ENCODE results near the gene HIRA. TPM values are rescaled to one million over a fixed set of nuclear protein-coding genes. Genes with fewer than 3 reads are reported as not detected.

HIRA gene
- total RNA-seq, 1 donor from 2014 or later = 36.2 TPM

DNA sequence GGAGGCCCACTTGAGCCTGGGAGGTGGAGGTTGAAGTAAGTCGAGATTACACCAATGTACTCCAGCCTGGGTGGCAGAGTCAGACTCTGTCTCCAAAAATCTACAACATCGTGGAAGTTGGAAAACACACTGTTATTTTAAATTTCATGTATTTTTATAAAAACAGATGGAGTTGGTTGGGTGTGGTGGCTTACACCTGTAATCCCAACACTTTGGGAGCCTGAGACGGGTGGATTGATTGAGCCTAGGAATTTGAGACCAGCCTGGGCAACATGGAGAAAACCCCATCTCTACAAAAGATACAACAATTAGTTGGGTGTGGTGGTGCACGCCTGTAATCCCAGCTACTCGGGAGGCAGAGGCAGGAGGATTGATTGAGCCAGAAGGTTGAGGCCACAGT, 88.1 kb downstream of the HIRA start:
- no peaks in the 10 kb centered on the region for H3K4me1 ChIP-seq
- H3K36me3 ChIP-seq = peaks cover 27 to 78% of the 10 kb centered on the region in 2 donors
- no peak overlapping the region for H3K27ac ChIP-seq
- H3K9me3 ChIP-seq = peaks cover 4 to 8% of the 10 kb centered on the region in 2 donors
- no peak overlapping the region for H3K4me3 ChIP-seq
- no peaks in the 10 kb centered on the region for H3K27me3 ChIP-seq
- no peak for DNase-seq (ENCODE audit: low spot score in 2 of 2)
- intact Hi-C loops (cut with DNase I) = no loop called here
- TF ChIP-seq, protein P1, sequence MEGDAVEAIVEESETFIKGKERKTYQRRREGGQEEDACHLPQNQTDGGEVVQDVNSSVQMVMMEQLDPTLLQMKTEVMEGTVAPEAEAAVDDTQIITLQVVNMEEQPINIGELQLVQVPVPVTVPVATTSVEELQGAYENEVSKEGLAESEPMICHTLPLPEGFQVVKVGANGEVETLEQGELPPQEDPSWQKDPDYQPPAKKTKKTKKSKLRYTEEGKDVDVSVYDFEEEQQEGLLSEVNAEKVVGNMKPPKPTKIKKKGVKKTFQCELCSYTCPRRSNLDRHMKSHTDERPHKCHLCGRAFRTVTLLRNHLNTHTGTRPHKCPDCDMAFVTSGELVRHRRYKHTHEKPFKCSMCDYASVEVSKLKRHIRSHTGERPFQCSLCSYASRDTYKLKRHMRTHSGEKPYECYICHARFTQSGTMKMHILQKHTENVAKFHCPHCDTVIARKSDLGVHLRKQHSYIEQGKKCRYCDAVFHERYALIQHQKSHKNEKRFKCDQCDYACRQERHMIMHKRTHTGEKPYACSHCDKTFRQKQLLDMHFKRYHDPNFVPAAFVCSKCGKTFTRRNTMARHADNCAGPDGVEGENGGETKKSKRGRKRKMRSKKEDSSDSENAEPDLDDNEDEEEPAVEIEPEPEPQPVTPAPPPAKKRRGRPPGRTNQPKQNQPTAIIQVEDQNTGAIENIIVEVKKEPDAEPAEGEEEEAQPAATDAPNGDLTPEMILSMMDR (IDR thresholded peaks at IDR 0.05) = no peak

DNA sequence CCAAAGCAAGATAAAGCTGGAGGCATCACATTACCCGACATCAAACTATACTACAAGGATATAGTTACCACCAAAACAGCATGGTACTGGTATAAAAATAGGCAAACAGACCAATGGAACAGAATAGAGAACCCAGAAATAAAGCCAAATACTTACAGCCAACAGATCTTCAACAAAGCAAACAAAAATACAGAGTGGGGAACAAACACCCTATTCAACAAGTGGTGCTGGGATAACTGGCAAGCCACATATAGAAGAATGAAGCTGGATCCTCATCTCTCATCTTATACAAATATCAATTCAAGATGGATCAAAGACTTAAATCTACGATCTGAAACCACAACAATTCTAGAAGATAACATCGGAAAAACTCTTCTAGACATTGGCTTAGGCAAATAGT, 90.0 kb downstream of the HIRA start:
- TF ChIP-seq, protein P1 (IDR thresholded peaks at IDR 0.05) = no peak
- Histone ChIP-seq H3K9me3 (peaks cover 19 to 28% of the 10 kb centered on the region in 2 donors), H3K27me3 (no peaks in the 10 kb centered on the region), H3K4me1 (no peaks in the 10 kb centered on the region), H3K36me3 (peaks cover 30 to 83% of the 10 kb centered on the region in 2 donors), H3K4me3 (no peak overlapping the region), H3K27ac (no peak overlapping the region)
- no peak for DNase-seq (ENCODE audit: low spot score in 2 of 2)
- intact Hi-C loops (cut with DNase I) = no loop called here

DNA sequence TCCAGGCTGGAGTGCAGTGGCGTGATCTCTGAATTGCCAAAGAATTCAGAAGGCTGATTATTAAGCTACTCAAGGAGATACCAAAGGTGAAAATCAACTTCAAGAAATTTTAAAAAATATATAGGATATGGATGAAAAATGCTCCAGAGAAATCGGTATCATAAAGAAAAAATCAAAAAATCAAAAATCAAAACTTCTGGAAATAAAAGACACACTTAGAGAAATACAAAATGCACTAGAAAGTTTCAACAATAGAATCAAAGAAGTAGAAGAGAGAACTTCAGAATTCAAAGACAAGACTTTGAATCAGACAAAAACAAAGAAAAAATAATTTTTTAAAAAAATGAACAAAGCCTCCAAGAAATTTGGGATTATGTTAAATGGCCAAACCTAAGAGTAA, 94.4 kb downstream of the HIRA start:
- Histone ChIP-seq H3K4me1 (no peaks in the 10 kb centered on the region), H3K36me3 (peaks cover 39 to 89% of the 10 kb centered on the region in 2 donors), H3K4me3 (no peak overlapping the region), H3K9me3 (peaks cover 35 to 48% of the 10 kb centered on the region in 2 donors), H3K27ac (no peak overlapping the region), H3K27me3 (no peaks in the 10 kb centered on the region)
- TF ChIP-seq, protein P1 (IDR thresholded peaks at IDR 0.05) = no peak
- no peak for DNase-seq (ENCODE audit: low spot score in 2 of 2)
- intact Hi-C loops (cut with DNase I) = no loop called here

DNA sequence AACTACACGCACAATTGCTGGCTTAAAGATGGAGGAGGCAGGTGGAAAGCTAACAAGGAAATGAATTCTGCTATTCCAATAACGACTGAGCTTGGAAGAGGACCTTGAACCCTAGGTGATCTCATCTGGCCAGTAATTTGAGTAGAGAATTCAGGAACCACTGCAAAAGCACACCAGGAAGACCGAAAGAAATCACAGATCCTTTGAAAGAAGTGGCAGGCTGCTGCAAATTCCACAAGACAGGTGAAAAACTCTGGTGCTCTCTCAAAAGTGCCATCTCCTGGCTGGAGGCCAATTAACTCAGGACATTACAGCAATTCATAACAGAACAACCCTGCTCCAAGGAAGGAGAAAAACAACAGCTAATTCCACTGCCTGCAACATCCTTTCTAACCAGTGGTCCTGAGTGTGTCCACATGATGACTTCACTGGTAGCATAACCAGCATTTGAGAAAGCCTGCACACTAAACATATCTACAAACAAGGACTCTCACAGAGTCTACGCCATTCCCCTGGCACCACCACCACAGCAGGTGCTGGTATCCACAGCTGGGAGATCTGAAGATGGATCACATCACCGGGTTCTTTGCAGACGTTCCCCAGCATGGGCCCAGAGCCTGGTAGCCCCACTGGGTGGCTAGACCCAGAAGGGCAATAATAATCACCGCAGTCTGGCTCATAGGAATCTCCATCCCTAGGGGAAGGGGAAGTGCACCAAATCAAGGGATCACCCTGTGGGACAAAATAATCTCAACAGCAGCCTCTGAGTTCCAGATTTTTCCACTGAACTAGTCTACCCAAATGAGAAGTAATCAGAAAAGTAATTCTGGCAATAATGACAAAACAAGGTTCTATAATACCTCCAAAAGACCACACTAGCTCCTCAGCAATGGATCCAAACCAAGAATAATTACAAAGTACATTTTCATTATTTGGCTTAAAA, 95.1 kb downstream of the HIRA start:
- Histone ChIP-seq H3K27ac (no peak overlapping the region), H3K36me3 (peaks cover 46 to 92% of the 10 kb centered on the region in 2 donors), H3K4me1 (no peaks in the 10 kb centered on the region), H3K27me3 (no peaks in the 10 kb centered on the region), H3K9me3 (peaks cover 35 to 48% of the 10 kb centered on the region in 2 donors), H3K4me3 (no peak overlapping the region)
- no peak for DNase-seq (ENCODE audit: low spot score in 2 of 2)
- intact Hi-C loops (cut with DNase I) = no loop called here
- TF ChIP-seq, protein P1 (IDR thresholded peaks at IDR 0.05) = no peak

DNA sequence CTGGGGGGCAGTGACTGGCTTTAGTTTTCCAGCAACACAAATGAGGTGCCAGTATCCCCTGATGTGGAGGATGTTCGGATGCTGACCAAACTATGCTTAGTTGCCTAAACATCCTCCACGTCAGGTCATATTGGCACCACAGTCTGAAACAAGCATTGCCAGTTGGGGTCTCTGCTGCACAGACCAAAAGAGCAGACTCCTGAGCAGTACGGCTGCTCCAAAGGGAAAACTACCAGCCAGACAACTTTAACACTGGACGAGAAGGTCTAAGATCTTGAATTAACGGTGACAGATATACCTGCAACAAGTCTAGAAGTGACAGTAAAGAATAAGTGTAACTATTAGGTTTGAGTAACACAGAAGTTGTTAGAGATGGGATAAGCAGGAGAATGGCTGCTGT, 99.6 kb downstream of the HIRA start:
- DNase-seq (ENCODE audit: low spot score in 2 of 2) = no peak
- intact Hi-C loops (cut with DNase I) = no loop called here
- Histone ChIP-seq H3K9me3 (peaks cover 17 to 40% of the 10 kb centered on the region in 2 donors), H3K4me3 (no peak overlapping the region), H3K4me1 (no peaks in the 10 kb centered on the region), H3K27me3 (no peaks in the 10 kb centered on the region), H3K27ac (no peak overlapping the region), H3K36me3 (peaks cover 52 to 77% of the 10 kb centered on the region in 2 donors)
- TF ChIP-seq, protein P1 (IDR thresholded peaks at IDR 0.05) = no peak

Data from ascending aorta (tissue), 2 donors.